H1 (cell line): ENCODE results near the gene ULK1. TPM values are rescaled to one million over a fixed set of nuclear protein-coding genes. Genes with fewer than 3 reads are reported as not detected.
A peak's percentile ranks its signal among the peaks of the same experiment; 100 is the strongest.

ENCODE experiments used
- CTCF ChIA-PET: fragments of 300-600 bp; sonication (Branson Sonifier 250); formaldehyde crosslinking; loops from one replicate; lab custom pipeline; 2021; ENCODE audit not compliant: partially characterized antibody; lab: Charles Lee
- POLR2A ChIA-PET: fragments of 300-600 bp; sonication (Branson Sonifier 250); formaldehyde crosslinking; loops from one replicate; lab custom pipeline; 2021; ENCODE audit warnings: inconsistent platforms; ENCODE audit not compliant: partially characterized antibody; lab: Charles Lee
- DNase-seq, 2 experiments: peaks; one replicate each; pipeline versions ENCODE4 v3.0.0 to v3.0.0-alpha.2; 2010 to 2022; ENCODE audit warnings: low spot score in 2 of 2, low read depth in 1 of 2, mixed read lengths in 1 of 2
- FAIRE-seq: peaks from 2 replicates; lab custom pipeline; 2011; peaks lifted over from hg19 to GRCh38; lab: Jason Lieb, UNC
- H2AFZ ChIP-seq: 2 replicates; pipeline ENCODE4 v1.8.1; 2012; ENCODE audit warnings: low read length, inconsistent platforms
- H2AK5ac ChIP-seq: 2 replicates; pipeline ENCODE4 v1.6.1; 2013; ENCODE audit warnings: low read depth, low read length
- H2BK120ac ChIP-seq: replicated peaks from 2 replicates; pipeline ENCODE3; 2013; ENCODE audit warnings: low read depth, low read length, inconsistent platforms
- H2BK12ac ChIP-seq: 2 replicates; pipeline ENCODE4 v1.6.1; 2013; ENCODE audit warnings: low read depth, low read length
- H2BK15ac ChIP-seq: 2 replicates; pipeline ENCODE4 v1.6.1; 2013; ENCODE audit warnings: low read length
- H2BK20ac ChIP-seq: 2 replicates; pipeline ENCODE4 v1.6.1; 2013; ENCODE audit warnings: low read length
- H2BK5ac ChIP-seq: 2 replicates; pipeline ENCODE4 v1.6.1; 2013; ENCODE audit warnings: low read depth, low read length
- H3K14ac ChIP-seq: 2 replicates; pipeline ENCODE4 v1.6.1; 2013; ENCODE audit warnings: inconsistent platforms; ENCODE audit not compliant: insufficient read length
- H3K18ac ChIP-seq: 2 replicates; pipeline ENCODE4 v1.6.1; 2013; ENCODE audit warnings: low read length; ENCODE audit errors: extremely low read depth
- H3K23ac ChIP-seq: 2 replicates; pipeline ENCODE4 v1.6.1; 2013; ENCODE audit warnings: inconsistent platforms; ENCODE audit not compliant: insufficient read length
- H3K23me2 ChIP-seq: 2 replicates; pipeline ENCODE4 v1.6.1; 2013; ENCODE audit warnings: low read depth, low read length
- H3K27ac ChIP-seq: 2 replicates; pipeline ENCODE4 v1.6.1; 2011; ENCODE audit warnings: low read depth, low read length, inconsistent platforms
- H3K27me3 ChIP-seq, 4 experiments: replicated peaks in 1 of 4; 1 replicate in 1 of 4; 2 replicates in 3 of 4; pipeline versions ENCODE4 v1.6.1 to v1.8.1; 2011 to 2013; ENCODE audit warnings: low read length in 3 of 4, mild to moderate bottlenecking in 3 of 4, inconsistent platforms in 2 of 4, mixed read lengths in 2 of 4, moderate library complexity in 1 of 4; ENCODE audit not compliant: control insufficient read depth in 3 of 4, insufficient read depth in 3 of 4; ENCODE audit errors: extremely low read depth in 1 of 4
- H3K36me3 ChIP-seq, 4 experiments: 2 replicates each; pipeline versions ENCODE4 v1.6.1 to v1.8.1; 2011 to 2013; ENCODE audit warnings: mild to moderate bottlenecking in 4 of 4, low read length in 3 of 4, moderate library complexity in 2 of 4, control low read depth in 1 of 4, inconsistent platforms in 1 of 4; ENCODE audit not compliant: insufficient read depth in 4 of 4, control insufficient read depth in 2 of 4
- H3K4ac ChIP-seq: replicated peaks from 2 replicates; pipeline ENCODE3; 2013; ENCODE audit warnings: low read length, low read depth, mixed read lengths, inconsistent platforms; ENCODE audit not compliant: insufficient read length
- H3K4me1 ChIP-seq, 4 experiments: replicated peaks in 1 of 4; 1 replicate in 1 of 4; 2 replicates in 3 of 4; pipeline versions ENCODE4 v1.6.1 to v1.8.1; 2011 to 2013; ENCODE audit warnings: low read length in 3 of 4, inconsistent platforms in 2 of 4, mixed read lengths in 1 of 4; ENCODE audit not compliant: insufficient read depth in 4 of 4, control insufficient read depth in 3 of 4
- H3K4me2 ChIP-seq, 2 experiments: 2 replicates each; pipeline versions ENCODE4 v1.6.1 to v1.8.1; 2011 to 2013; ENCODE audit warnings: low read depth in 2 of 2, low read length in 2 of 2, control low read depth in 1 of 2, inconsistent platforms in 1 of 2, mild to moderate bottlenecking in 1 of 2; ENCODE audit not compliant: insufficient read depth in 1 of 2
- H3K4me3 ChIP-seq, 4 experiments: fragments of 200-600, 300-600 bp in 1 of 4; sonication (generic), shearing (Covaris generic), sonication (Bioruptor Twin) in 1 of 4; 2 replicates each; pipeline versions ENCODE4 v1.5.1 to v1.8.1; 2011 to 2016; ENCODE audit warnings: low read length in 4 of 4, low read depth in 3 of 4, control low read depth in 2 of 4, inconsistent platforms in 2 of 4, mild to moderate bottlenecking in 2 of 4, mixed read lengths in 1 of 4, moderate library complexity in 1 of 4; ENCODE audit not compliant: insufficient read depth in 2 of 4; ENCODE audit errors: extremely low read depth in 1 of 4
- H3K56ac ChIP-seq: replicated peaks from 2 replicates; pipeline ENCODE3; 2013; ENCODE audit warnings: low read depth, mild to moderate bottlenecking, mixed read lengths, low read length, inconsistent platforms; ENCODE audit not compliant: insufficient read length
- H3K79me1 ChIP-seq: 2 replicates; pipeline ENCODE4 v1.6.1; 2013; ENCODE audit warnings: low read depth, low read length, control low read depth
- H3K79me2 ChIP-seq, 2 experiments: 2 replicates each; pipeline versions ENCODE4 v1.6.1 to v1.8.1; 2012 to 2013; ENCODE audit warnings: low read length in 2 of 2, mild to moderate bottlenecking in 2 of 2, inconsistent platforms in 1 of 2; ENCODE audit not compliant: insufficient read depth in 2 of 2, control insufficient read depth in 1 of 2
- H3K9ac ChIP-seq, 4 experiments: replicated peaks in 1 of 4; 1 replicate in 1 of 4; 2 replicates in 3 of 4; pipeline versions ENCODE4 v1.6.1 to v1.8.1; 2011 to 2013; ENCODE audit warnings: low read depth in 3 of 4, low read length in 3 of 4, control low read depth in 2 of 4, mild to moderate bottlenecking in 2 of 4, moderate library complexity in 2 of 4, inconsistent platforms in 1 of 4; ENCODE audit errors: extremely low read depth in 1 of 4
- H3K9me3 ChIP-seq, 2 experiments: 2 replicates each; pipeline versions ENCODE4 v1.6.1 to v1.8.1; 2012 to 2013; ENCODE audit warnings: mild to moderate bottlenecking in 2 of 2, moderate library complexity in 2 of 2, control low read depth in 1 of 2, inconsistent platforms in 1 of 2, low read depth in 1 of 2, low read length in 1 of 2, mixed read lengths in 1 of 2; ENCODE audit not compliant: insufficient read depth in 2 of 2
- H4K20me1 ChIP-seq, 2 experiments: replicated peaks in 1 of 2; 2 replicates each; pipeline versions ENCODE3 to v1.8.1; 2011 to 2013; ENCODE audit warnings: inconsistent platforms in 2 of 2, low read length in 2 of 2, mild to moderate bottlenecking in 1 of 2; ENCODE audit not compliant: insufficient read depth in 2 of 2, control insufficient read depth in 1 of 2
- H4K5ac ChIP-seq: 2 replicates; pipeline ENCODE4 v1.6.1; 2013; ENCODE audit warnings: low read length, low read depth, mixed read lengths, inconsistent platforms; ENCODE audit not compliant: insufficient read length
- H4K8ac ChIP-seq: 2 replicates; pipeline ENCODE4 v1.8.0; 2013; ENCODE audit warnings: mild to moderate bottlenecking, moderate library complexity, low read length, inconsistent platforms; ENCODE audit not compliant: insufficient read depth; ENCODE audit errors: extremely low read depth
- H4K91ac ChIP-seq: replicated peaks from 2 replicates; pipeline ENCODE3; 2013; ENCODE audit warnings: low read length, mixed read lengths, inconsistent platforms; ENCODE audit not compliant: insufficient read length
- ASH2L ChIP-seq: fragments of 200-600, 300-600 bp; sonication (generic); IDR thresholded peaks from one replicate; pipeline ENCODE4 v1.7.1; 2017; ENCODE audit warnings: low read length
- FOSL1 ChIP-seq: IDR thresholded peaks from 2 replicates; pipeline ENCODE4 v1.6.1; 2011; ENCODE audit warnings: mild to moderate bottlenecking, low read depth, low read length, moderate library complexity; ENCODE audit not compliant: insufficient read depth
- POLR2AphosphoS5 ChIP-seq: IDR thresholded peaks from 2 replicates; pipeline ENCODE4 v1.6.1; 2011; ENCODE audit warnings: low read depth, low read length
- RAD21 ChIP-seq, 2 experiments: IDR thresholded peaks in 1 of 2; conservative IDR thresholded peaks in 1 of 2; 2 replicates each; pipeline ENCODE4 v1.6.1; 2011; ENCODE audit warnings: low read depth in 2 of 2, low read length in 2 of 2, improper control_type of control experiment in 1 of 2, inconsistent platforms in 1 of 2, mild to moderate bottlenecking in 1 of 2, moderate library complexity in 1 of 2
- WGBS, 2 experiments: shearing (Covaris generic) in 1 of 2; methylation state at CpG; one replicate each; pipeline versions ENCODE4 v1.1.6 to v1.1.7; 2013 to 2015; ENCODE audit warnings: low lambda C conversion rate in 2 of 2, mixed read lengths in 2 of 2, inconsistent platforms in 1 of 2, low coverage in 1 of 2, missing lambda C conversion rate in 1 of 2; ENCODE audit not compliant: insufficient replicate concordance in 2 of 2, insufficient coverage in 1 of 2, insufficient read length in 1 of 2; ENCODE audit errors: extremely low coverage in 1 of 2, missing lambda C conversion rate in 1 of 2; 5-methylcytosine and 5-hydroxymethylcytosine counted together
- polyA plus RNA-seq, 7 experiments: library from polyadenylated mRNA; depleted of rRNA in 3 of 7; stranded (reverse) in 5 of 7; unstranded in 2 of 7; fragments of >200 nt in 5 of 7; fragments of 200-250 nt in 2 of 7; gene quantifications; 1 replicate in 5 of 7; 2 replicates in 1 of 7; 4 replicates in 1 of 7; pipeline versions ENCODE4 v1.2.1 to v1.2.3, GENCODE V29; 2011 to 2013; ENCODE audit warnings: missing spikeins in 2 of 7, mixed read lengths in 2 of 7
- total RNA-seq: library from RNA; stranded (reverse); fragmentation: NEBNext Ultra II Directional; extraction: Animal tissue kit (Norgen Biotek cat#: 25700); gene quantifications from 2 replicates; pipeline ENCODE4 v1.2.1, GENCODE V29; 2021

Gene ULK1
- total and polyA plus RNA-seq, 2 of the 8 experiments (the other 6 are each of a cell fraction or from before 2014, with no cell fraction given): 13.0 to 44.1 TPM

- no peak overlapping the region for H2AFZ ChIP-seq
- no peak overlapping the region for H4K8ac ChIP-seq
- H4K91ac ChIP-seq: no peak overlapping the region
- no peak overlapping the region for H3K14ac ChIP-seq
- no peak overlapping the region for H3K4me2 ChIP-seq
- H2AK5ac ChIP-seq: no peak overlapping the region
- ChIA-PET CTCF (interaction anchor here (1.5 kb wide), 1 partner anchor 57 kb away, joined by 3 read pairs; no protein-coding TSS in a partner anchor), POLR2A (interaction anchor here (0.7 to 5.4 kb wide), 3 partner anchors 11 to 58 kb away, joined by 3 to 44 read pairs (median 4); no protein-coding TSS in a partner anchor)
- H3K23me2 ChIP-seq: peaks cover 6% of the 10 kb centered on the region; the same call in 1 of the 2 replicates
- no peak overlapping the region for H3K4ac ChIP-seq
- H3K23ac ChIP-seq: no peak overlapping the region
- H2BK20ac ChIP-seq: no peak overlapping the region
- H4K20me1 ChIP-seq: peaks cover 3 to 12% of the 10 kb centered on the region in 2 experiments
- no peak overlapping the region for H3K56ac ChIP-seq
- H3K9ac ChIP-seq: no peak overlapping the region
- peaks cover 8% of the 10 kb centered on the region for H3K79me1 ChIP-seq
- peaks cover 0 to 4% (median 1%) of the 10 kb centered on the region in 4 experiments; a peak in 2 of 7 replicates for H3K4me1 ChIP-seq
- H2BK12ac ChIP-seq: no peak overlapping the region
- no peak overlapping the region for H3K4me3 ChIP-seq
- H2BK5ac ChIP-seq: peak overlapping the region; percentile 35; the same call in 1 of the 2 replicates
- FAIRE-seq: no peak
- no peak overlapping the region for H2BK120ac ChIP-seq
- peaks cover 22 to 56% (median 41%) of the 10 kb centered on the region in 4 experiments for H3K36me3 ChIP-seq
- H3K27me3 ChIP-seq: no peaks in the 10 kb centered on the region
- TF ChIP-seq ASH2L (no peak), POLR2AphosphoS5 (no peak), RAD21 (IDR thresholded peaks at IDR 0.05 in 1 of 2, conservative IDR thresholded peaks at IDR 0.05 in 1 of 2; ENCODE audit: low read depth in 2 of 2, low read length in 2 of 2) (no peak), FOSL1 (no peak)
- H3K18ac ChIP-seq: no peak overlapping the region
- H4K5ac ChIP-seq: no peak overlapping the region
- H3K9me3 ChIP-seq: no peaks in the 10 kb centered on the region
- WGBS, 2 experiments: 93% methylated on average over 8 of the region's 8 CpGs; no CpG with 5 or more reads in 1 of the 2 experiments
- peaks cover 0 to 16% of the 10 kb centered on the region in 2 experiments; a peak in 3 of 4 replicates for H3K79me2 ChIP-seq
- no peak overlapping the region for H2BK15ac ChIP-seq
- DNase-seq: no peak
- no peak overlapping the region for H3K27ac ChIP-seq
These were observed 39.0 kb downstream of the ULK1 start for GRCh38 chr12:131933387-131933786.
